HG02970 (cell line): ENCODE data around the gene ZNF544.
A peak's percentile ranks its signal among the peaks of the same experiment; 100 is the strongest.

ENCODE experiments used
- ATAC-seq: cut with Tn5 transposase; IDR thresholded peaks from one replicate; pipeline ENCODE4 v1.9.1; 2021; ENCODE audit warnings: mild to moderate bottlenecking, moderate library complexity, moderate number of reproducible peaks; ENCODE audit not compliant: unreplicated experiment, low FRiP score

ZNF544 gene

DNA sequence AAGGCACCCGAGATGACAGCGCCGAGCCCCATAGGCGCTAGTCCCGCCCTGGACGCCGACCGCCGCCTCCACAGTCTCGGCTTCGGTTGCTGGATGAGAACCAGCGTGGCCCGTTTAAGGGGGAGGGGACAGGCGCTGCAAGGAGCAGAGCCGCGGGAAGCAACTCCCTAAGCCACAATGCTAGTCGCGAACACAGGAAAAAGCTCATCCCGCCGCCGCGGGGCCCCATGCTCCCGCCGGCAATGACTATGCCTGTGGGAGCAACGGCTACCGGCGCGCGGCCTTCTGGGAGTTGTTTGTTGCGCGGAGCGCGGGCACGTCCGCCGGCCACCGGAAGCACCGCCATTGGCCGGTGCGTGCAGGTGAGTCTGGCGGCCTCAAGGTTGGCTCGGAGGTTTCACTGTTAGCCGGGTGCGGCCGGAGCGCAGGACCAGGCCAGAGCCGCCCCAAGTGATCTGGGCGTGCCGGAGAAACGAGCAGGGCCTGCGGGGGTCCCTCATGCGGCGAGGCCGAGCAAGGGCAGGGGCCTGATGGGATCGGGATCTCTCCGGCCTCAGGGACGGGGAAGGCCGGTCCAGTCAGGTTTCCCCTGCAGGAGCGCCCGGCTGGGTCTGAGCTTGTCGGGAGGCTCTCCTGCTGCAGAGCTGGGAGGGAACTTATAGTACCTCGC, at the start of gene ZNF544:
ZNF544 (plus strand) TSS at position 330 of the 670 bp plus-strand sequence. CDS start 15,110 bp downstream, outside the sequence.
- ATAC-seq = no peak

DNA sequence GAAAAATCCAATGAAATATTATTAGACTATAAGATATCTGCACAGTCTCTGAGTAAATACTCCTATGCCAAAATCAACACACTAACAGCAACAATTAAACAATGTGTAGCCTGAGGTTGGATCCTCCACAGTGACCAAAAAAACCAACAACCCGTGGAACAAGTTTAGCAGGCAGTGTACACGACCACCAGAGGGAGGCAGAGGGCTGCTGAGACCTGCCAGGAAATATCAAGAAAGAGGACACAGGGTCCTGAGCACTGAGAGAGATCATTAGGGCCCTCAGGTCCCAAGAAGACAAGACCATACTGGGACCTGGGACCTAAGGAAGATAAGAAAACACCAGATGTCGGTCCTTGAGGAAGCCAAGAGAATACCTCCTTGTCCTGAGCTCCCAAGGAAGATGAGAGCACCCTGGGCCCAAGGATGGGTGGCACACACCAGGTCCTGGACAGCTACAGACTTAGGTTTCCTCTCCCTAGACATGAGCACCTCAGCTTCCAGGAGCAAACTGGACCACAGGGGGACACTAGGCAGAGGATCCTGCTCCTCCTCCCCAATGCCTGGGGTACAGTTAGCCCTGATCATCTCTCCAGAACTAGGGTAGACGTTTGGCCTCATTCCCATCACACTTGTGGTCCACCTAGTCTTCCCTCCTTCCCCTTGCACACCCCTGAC, 46.7 kb upstream of the ZNF544 start:
- ATAC-seq = no peak

DNA sequence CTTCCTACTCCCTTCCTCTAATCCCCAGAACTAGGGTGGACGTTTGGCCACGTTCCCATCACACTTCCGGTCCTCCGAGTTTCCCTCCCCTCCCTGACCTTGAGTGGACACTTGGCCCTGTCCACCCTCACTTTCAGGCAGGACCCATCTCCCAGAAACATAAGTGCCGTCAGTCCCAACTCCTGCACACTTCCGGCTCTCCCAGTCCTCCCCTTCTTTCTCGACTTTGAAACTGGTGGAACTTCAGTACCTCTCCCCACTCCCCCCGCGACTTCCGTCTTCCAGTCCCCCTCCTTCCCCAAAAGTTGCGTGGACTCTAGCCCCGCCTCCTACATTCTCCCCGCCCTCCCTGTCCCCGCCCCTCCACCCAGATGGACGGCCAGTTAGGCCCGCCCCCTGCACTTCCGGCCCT, 46.1 kb upstream of the ZNF544 start:
- ATAC-seq = no peak

GRCh38 chr19:58182989-58183816, 45.5 kb upstream of the ZNF544 start, which contains the start of gene ZNF274:
Gene ZNF274, plus strand, starts transcription at chr19:58183061. Its CDS starts 905 bp downstream, at chr19:58183966.
- ATAC-seq = peak; percentile 82

GRCh38 chr19:58183817-58184215, 44.9 kb upstream of the ZNF544 start:
- ATAC-seq = no peak

- ATAC-seq = no peak
Measured at GRCh38 chr19:58196901-58197616, 31.7 kb upstream of the ZNF544 start.

DNA sequence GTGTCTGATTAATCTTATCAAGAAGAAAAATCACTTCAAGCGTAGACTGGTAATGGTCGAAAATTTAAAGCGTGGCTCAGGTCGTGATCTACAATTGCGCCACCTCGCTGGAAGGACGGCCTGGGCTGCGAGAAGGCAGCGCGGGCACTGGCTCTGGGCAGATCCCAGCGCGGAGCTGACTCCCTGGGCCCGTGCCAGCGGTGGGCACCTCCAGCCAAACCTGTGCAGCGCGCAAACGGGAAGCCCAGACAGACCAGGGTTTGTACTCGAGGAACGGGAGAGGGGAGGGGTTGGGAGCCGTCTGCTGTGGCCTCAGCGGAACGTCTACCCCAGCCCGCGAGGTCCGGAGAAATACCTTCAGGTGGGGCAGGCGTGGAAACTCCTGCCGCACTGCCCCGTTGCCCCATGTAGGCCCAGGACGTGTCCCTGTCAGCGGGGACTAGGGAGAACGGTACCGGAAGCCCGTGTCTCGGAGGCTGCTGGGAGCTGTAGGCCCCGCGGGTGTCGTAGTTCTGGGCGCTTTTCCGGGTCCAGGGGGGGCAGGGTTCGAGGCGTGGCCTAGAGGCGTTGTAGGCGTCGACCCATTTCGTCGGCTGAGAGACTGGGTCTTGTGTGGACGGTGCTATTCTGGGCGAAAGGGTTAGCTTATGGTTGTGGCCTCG, 24.8 kb upstream of the ZNF544 start:
- ATAC-seq = no peak

DNA sequence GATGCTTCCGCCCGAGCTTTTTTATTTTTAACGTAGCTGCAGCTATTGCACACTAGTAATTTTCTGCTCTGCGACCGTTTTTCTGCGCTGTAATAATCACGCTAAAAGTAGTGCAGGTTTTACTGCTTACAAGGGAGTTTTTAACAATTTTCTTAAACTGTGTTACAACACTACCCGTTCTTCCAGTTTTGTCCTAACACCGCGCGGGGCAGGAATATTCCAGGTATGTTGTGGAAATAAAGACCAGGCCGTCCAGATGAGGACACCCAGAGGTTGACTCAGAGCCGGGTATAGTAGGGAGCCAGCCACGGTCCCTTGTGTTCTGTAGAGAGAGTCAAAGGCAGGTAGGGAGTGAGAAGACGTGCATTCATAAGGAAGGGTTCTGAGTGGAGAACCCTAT, 24.1 kb upstream of the ZNF544 start:
- ATAC-seq = no peak

- no peak for ATAC-seq
Measured at GRCh38 chr19:58209577-58209976, 19.1 kb upstream of the ZNF544 start.

- no peak for ATAC-seq
Measured at GRCh38 chr19:58212336-58213074, 16.2 kb upstream of the ZNF544 start.

GRCh38 chr19:58213075-58213369, 15.7 kb upstream of the ZNF544 start:
- no peak for ATAC-seq

DNA sequence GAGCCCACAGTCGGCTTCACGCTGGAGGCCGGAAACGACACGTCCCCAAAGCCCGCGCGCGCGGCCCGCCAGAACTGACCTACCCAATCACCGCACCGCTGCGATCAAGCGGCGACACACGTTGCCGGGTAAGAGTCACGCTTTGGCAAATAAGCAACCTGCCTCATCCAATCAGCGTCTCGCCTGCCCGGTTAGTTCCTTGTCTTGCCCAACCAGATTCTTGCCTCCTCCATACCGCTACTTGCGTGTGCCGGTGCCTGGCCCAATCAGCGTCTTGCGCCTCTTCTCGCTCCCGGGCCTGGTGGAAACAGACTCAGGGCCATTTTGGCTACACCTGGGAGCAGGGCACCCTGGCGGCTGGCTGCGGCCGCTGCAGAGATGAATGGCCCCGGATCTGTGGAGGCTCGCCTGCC, 11.6 kb upstream of the ZNF544 start:
- no peak for ATAC-seq

- no peak for ATAC-seq
Measured at GRCh38 chr19:58217607-58218391, 10.9 kb upstream of the ZNF544 start.

DNA sequence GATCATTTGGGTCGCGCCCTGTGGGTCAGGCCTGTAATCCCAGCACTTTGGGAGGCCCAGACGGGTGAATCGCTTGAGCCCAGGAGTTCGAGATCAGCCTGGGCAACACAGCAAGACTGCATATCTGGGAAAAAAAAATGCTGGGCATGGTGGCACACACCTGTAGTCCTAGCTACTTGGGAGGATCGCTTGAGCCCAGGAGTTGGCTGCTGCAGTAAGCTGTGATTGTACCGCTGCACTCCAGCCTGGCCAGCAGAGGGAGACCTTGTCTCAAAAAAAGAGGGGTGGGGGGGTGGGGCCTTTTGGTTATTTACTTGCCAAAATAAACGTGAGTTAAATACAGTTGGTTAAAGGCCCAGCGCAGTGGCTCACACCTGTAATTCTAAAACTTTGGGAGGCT, 9.8 kb upstream of the ZNF544 start:
- no peak for ATAC-seq

DNA sequence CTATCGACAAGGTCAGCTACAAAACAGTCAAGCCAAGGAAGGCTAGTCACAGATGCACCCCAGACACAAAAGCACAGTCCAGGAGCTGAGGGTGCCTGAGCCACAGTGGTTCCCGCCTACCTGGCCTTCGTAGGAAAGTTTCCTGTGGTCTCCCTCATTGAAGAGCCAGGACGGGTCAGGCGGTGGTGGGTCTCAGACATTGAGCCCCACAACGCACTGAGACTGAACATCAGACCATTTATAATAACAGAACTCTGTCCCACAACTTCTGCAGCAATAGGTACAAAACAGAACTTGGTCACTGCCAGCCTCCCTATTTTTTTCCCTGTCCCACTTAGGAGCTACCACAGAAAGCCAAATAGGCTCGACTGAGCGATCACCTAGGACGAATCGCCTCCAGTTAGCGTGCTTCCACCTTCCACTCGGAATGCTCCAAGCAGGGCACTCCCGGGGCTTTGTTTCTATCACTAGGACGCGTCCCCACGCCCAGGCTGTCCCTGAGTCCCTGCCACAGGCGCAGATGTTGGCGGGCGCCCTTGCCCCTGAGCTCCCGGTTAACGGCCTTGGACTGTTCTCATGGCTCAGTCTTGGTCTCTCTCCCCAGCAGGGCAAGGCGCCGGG, 640 bp upstream of the ZNF544 start:
- ATAC-seq = no peak

DNA sequence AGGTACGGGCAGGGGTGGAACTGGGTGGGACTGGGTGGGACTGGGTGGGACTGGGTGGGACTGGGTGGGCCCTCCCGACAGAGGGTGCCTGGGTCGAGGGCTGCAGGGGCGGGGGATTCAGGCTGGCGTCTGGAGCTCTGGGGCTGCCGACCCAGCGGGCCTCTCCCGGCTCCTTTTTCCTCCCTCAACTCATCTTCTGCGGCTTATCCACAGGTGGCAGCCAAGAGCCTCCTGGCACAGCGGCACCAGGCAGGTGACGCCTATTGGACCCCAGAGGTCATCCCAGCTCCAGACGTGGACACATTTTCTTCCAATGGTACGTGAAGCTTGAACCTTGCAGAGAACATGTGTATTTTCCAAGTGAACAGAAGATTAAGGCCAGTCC, 533 bp downstream of the ZNF544 start:
- ATAC-seq = no peak

GRCh38 chr19:58237324-58237723, 8.6 kb downstream of the ZNF544 start:
- no peak for ATAC-seq

DNA sequence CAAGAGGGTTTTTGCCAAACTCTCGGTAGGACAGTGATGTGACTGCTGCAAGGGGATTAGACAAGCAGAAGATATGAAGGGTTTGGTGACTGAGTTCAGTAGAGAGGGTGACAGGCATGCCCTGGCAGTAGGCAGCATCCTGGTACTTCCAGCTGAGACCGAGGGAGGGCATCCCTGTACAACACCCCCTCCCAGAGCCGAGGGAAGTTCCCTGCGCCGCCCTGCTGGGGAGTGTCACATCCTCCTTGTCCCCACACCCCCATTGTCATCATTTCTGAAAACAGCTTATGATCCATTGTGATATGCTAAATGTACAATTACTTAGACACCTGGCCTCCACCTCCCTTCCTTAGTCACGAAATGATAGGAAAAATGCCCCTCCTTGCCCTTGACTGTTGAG, 14.6 kb downstream of the ZNF544 start:
- no peak for ATAC-seq
